Fibroblast of the aortic adventitia (primary cell): ENCODE data around the gene CAMK1D. TPM values are rescaled to one million over a fixed set of nuclear protein-coding genes. Genes with fewer than 3 reads are reported as not detected.

Experiments used
- DNase-seq: peaks from one replicate; pipeline ENCODE4 v3.0.0-alpha.2; 2010; ENCODE audit warnings: low read depth
- H3K4me3 ChIP-seq: 2 replicates; pipeline ENCODE4 v1.5.1; 2011; ENCODE audit warnings: low read depth, mild to moderate bottlenecking, control low read depth, low read length, moderate library complexity
- total RNA-seq: library from RNA; depleted of rRNA; stranded (reverse); fragments of >200 nt; gene quantifications from 2 replicates; pipeline ENCODE4 v1.2.3, GENCODE V29; 2012; ENCODE audit warnings: low replicate concordance
- TF ChIP-seq, protein P1 (sequence below): IDR thresholded peaks from 2 replicates; pipeline ENCODE4 v1.5.1; 2011; ENCODE audit warnings: mild to moderate bottlenecking, low read length, control low read depth, inconsistent platforms; ENCODE audit not compliant: insufficient read depth

Gene CAMK1D
- total RNA-seq, 1 donor = 9.8 TPM

DNA sequence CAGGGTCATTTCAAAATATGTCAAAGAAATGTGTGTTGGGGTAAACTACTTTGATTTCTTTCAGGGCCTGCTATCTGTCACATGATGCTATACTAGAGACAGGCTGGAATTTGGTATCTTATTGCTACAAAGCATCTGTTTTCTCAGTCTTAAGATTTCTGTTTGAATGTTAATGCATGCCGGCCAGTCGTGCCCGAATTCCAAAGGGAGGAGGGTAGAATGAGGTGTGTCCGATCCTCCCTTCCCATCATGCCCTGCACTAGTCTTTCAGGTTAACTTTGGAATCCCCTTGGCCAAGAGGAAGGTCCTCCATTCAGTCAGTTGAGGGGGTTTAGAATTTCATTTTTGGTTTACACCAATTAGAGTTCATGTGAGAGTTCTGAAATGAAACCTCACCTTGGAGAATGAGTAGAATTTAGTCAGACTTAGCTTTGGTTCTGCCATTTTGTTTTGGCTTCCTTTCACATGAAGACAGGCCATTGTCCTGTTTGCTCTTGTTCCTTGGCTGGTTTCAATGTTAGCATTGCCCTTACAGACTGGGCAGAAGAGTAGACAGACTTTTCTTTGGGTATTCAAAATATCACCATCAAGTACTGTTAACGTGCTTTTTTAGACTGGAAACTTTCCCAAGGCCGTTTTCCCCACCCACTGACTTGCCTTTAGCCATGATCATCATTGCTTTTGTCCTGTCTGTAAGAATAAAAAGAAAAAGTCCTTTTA is 95.8 kb downstream of the CAMK1D start:
- H3K4me3 ChIP-seq = no peak overlapping the region
- TF ChIP-seq, protein P1, sequence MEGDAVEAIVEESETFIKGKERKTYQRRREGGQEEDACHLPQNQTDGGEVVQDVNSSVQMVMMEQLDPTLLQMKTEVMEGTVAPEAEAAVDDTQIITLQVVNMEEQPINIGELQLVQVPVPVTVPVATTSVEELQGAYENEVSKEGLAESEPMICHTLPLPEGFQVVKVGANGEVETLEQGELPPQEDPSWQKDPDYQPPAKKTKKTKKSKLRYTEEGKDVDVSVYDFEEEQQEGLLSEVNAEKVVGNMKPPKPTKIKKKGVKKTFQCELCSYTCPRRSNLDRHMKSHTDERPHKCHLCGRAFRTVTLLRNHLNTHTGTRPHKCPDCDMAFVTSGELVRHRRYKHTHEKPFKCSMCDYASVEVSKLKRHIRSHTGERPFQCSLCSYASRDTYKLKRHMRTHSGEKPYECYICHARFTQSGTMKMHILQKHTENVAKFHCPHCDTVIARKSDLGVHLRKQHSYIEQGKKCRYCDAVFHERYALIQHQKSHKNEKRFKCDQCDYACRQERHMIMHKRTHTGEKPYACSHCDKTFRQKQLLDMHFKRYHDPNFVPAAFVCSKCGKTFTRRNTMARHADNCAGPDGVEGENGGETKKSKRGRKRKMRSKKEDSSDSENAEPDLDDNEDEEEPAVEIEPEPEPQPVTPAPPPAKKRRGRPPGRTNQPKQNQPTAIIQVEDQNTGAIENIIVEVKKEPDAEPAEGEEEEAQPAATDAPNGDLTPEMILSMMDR = no peak

DNA sequence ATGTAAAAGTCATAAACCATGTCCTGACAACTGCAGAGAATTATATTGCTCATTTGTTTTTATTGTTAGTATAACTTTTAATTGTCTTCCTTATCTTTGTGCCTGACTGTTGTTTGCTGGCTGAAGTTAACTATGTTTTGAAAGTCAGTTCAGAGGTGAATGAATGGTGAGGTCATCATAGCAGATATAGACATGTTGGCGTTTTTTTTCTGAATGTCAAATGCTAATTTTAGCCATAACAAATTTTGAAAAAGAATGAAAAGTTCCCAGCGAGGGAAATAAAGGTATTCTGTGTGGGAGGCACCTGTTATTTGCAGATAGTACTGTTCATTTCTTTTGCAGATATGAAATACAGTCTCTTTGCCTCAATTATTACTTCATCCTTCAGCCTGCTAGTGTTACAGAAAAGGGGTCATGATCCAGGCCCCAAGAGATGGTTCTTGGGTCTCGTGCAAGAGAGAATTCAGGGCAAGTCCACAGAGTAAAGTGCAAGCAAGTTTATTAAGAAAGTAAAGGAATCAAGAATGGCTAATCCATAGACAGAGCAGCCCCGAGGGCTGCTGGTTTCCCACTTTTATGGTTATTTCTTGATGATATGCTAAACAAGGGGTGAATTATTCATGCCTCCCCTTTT is 96.5 kb downstream of the CAMK1D start:
- TF ChIP-seq, protein P1 = no peak
- DNase-seq = peak; percentile 23
- no peak overlapping the region for H3K4me3 ChIP-seq

More for the DNA sequence above, 95.8 kb downstream of the CAMK1D start:
- DNase-seq = no peak

DNA sequence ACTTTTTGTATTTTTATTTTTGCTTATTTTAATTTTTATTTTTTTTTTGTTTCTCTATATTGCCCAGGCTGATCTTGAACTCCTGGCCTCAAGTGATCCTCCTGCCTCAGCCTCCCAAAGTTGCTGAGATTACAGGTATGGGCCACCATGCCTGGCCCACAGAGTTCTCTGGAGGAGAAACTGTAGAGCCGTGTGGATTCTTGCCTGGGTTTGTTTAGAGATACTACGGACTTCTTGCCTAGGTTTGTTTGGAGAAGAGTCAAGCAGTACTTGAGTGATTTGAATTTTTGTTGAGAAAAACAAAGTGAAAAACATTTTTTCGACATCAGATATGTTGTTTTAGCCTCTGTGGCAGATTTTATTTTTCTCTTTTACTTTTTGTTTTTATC is 99.0 kb downstream of the CAMK1D start:
- no peak for DNase-seq
- TF ChIP-seq, protein P1 = no peak
- H3K4me3 ChIP-seq = no peak overlapping the region

DNA sequence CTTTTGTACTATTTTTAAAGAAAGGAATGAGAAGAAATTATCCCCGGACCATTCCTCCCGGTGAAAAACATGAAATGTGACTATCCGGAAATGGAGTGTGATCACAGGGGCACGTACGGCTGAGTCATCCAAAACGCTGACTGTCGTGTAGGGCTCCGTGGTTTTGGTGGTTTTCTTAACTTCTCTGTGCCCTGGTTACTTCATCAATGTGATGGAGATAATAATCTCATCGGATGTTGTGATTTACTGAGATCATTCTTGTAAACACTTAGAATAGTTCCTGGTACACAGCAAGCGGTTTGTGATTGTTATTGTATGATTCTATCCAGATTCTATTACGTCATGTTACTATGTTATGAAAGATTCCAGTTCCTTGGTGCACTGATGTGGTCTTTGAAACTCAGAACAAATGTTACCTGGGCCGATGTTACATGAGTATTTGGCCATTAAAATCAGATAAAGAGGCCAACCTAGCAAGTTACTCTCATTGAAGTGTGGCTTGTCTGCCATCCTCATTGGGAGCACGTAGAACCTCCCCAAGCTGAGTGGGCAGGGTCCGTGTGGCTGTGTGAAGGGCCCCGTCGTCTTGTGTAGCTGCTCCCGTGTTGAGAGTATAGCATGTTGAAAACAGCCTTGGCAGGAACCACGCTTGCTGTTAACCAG is 99.5 kb downstream of the CAMK1D start:
- DNase-seq = peak; percentile 72
- TF ChIP-seq, protein P1 = no peak
- H3K4me3 ChIP-seq = no peak overlapping the region

DNA sequence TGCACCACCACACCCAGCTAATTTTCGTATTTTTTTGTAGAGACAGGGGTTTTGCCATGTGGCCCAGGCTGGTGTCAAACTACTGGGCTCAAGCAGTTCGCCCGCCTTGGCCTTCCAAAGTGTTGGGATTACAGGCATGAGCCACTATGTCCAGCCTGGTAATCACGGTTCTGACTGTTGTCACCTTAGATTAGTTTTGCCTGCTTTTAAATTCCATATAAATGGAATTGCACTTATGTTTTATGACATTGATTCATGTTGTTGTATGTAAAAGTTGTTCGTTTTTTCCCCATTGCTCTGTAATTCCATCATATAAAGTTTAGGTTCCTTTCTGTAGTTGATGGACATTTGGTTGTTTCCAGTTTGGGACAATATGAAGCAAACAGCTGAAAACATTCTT is 106.0 kb downstream of the CAMK1D start:
- no peak for DNase-seq
- TF ChIP-seq, protein P1 = no peak
- H3K4me3 ChIP-seq = no peak overlapping the region

DNA sequence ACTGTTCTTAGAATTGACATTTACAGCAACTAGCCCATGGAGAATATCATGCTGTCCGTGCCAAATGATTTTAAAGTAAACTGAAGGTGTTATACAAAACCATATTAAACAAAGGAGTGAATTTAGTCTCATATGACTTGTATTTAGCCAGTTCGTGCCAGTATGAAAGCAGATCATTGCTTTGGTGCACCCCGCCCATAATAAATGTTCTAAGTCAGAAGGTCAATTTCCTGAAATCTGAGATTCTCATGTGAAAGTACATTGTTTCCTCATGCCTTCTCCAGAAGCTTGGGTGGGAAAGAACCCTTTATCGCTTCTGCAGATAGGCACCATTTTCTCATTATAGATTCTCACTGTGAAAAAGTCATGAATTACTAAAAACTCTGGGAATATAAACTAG is 106.4 kb downstream of the CAMK1D start:
- TF ChIP-seq, protein P1 = no peak
- H3K4me3 ChIP-seq = no peak overlapping the region
- DNase-seq = peak; percentile 62
